ENCODE results near the gene RIPK3.

RIPK3 gene

DNA sequence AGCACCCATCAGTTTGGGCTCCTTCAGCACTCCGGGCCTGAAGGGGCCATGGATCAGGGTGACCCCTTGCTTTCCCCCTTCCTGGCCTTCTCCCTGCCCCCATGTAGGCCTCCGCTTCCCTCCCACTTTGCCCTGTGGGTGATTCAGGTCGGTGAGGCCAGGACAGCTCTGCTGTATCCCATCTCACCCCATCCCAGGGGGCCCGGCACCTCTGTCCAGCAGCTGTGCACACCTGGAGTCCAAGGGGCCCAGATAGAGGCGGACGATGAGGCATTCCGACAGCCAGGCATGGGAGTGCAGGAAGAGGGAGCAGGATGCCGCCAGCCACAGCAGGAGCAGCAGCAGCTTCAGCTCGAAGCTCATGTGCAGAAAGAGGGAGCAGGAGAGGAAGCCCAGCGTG is 17.1 kb downstream of the RIPK3 start:
- TF ChIP-seq, protein P1, sequence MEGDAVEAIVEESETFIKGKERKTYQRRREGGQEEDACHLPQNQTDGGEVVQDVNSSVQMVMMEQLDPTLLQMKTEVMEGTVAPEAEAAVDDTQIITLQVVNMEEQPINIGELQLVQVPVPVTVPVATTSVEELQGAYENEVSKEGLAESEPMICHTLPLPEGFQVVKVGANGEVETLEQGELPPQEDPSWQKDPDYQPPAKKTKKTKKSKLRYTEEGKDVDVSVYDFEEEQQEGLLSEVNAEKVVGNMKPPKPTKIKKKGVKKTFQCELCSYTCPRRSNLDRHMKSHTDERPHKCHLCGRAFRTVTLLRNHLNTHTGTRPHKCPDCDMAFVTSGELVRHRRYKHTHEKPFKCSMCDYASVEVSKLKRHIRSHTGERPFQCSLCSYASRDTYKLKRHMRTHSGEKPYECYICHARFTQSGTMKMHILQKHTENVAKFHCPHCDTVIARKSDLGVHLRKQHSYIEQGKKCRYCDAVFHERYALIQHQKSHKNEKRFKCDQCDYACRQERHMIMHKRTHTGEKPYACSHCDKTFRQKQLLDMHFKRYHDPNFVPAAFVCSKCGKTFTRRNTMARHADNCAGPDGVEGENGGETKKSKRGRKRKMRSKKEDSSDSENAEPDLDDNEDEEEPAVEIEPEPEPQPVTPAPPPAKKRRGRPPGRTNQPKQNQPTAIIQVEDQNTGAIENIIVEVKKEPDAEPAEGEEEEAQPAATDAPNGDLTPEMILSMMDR (conservative IDR thresholded peaks at IDR 0.05; ENCODE audit: low read depth, low read length): no peak
- DNase-seq (ENCODE audit: low read depth): no peak
- no peak overlapping the region for H3K4me3 ChIP-seq (ENCODE audit: low read length)

DNA sequence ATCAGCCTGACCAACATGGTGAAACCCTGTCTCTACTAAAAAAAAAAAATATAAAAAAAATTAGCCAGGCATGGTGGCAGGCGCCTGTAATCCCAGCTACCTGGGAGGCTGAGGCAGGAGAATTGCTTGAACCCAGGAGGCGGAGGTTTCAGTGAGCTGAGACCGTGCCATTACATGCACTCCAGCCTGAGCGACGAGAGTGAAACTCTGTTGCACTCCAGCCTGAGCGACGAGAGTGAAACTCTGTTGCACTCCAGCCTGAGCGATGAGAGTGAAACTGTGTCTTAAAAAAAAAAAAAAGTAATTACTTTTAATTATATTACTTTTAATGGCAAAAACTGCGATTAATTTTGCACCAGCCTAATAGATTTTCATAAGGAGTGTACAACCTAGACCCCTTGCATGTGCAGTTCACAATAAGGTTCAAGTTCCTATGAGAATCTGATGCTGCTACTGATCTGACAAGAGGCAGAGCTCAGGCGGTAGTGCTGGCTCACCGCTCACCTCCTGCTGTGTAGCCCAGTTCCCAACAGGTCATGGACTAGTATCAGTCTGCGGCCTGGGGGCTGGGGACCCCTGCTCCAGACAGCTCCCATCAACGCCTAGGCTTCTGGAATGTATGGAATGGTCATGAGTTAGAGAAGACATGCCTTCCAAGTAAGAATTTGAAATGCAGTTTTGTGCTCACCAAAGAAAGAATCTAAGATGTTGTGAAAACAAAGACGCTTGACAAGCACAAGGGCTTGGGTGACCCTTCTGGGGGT is 18.4 kb downstream of the RIPK3 start:
- DNase-seq (ENCODE audit: low read depth): no peak
- no peak overlapping the region for H3K4me3 ChIP-seq (ENCODE audit: low read length)
- TF ChIP-seq, protein P1 (conservative IDR thresholded peaks at IDR 0.05; ENCODE audit: low read depth, low read length): no peak

DNA sequence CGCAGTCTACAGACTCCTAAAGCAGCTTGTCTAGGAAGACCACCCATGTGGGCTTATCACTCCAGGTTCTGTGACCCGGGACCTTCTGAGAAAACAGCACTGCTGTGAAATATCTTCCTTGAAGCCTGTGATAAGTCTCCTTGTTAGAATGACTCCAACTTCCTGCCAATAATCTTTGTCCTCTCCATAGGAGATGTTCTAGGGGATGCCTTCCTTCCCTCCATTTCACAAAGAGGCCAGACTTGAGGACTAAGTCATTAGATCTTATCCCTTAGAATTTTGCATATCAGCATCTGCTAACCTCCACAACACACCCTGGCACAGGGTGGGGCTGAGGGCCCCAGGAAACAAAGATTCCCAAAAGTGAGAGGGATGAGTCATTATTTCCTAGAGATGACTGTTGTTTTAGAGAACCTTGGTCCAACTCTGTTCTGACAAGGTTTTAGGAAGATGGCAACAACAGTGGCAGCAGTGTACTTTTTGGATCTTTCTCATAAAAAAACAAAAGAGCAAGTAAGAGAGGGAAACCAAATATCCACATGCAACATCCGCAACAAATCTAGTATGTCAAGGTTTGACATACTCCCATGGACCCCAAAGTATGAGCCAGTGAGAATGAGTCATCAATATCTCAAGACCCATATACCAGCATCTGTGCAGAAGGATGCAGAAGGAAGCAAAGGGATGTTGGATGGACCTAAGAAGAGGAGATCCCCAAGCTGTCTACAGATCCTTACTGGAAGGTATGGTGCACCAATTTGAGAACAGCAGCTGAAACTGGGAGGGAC is 22.5 kb downstream of the RIPK3 start:
- TF ChIP-seq, protein P1 (conservative IDR thresholded peaks at IDR 0.05; ENCODE audit: low read depth, low read length): no peak
- DNase-seq (ENCODE audit: low read depth): no peak
- H3K4me3 ChIP-seq (ENCODE audit: low read length): no peak overlapping the region

DNA sequence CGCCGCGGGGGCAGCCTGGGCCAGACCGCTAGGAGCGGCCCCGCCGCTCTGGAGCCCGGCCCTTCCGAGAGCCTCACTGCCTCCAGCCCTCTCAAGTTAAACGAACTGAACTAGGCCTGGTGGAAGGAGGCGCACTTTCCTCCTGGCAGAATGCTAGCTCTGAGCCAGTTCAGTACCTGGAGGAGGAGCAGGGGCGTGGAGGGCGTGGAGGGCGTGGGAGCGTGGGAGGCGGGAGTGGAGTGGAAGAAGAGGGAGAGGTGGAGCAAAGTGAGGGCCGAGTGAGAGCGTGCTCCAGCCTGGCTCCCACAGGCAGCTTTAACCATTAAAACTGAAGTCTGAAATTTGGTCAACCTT is 23.2 kb downstream of the RIPK3 start:
- TF ChIP-seq, protein P1 (conservative IDR thresholded peaks at IDR 0.05; ENCODE audit: low read depth, low read length): no peak
- no peak for DNase-seq (ENCODE audit: low read depth)
- no peak overlapping the region for H3K4me3 ChIP-seq (ENCODE audit: low read length)

DNA sequence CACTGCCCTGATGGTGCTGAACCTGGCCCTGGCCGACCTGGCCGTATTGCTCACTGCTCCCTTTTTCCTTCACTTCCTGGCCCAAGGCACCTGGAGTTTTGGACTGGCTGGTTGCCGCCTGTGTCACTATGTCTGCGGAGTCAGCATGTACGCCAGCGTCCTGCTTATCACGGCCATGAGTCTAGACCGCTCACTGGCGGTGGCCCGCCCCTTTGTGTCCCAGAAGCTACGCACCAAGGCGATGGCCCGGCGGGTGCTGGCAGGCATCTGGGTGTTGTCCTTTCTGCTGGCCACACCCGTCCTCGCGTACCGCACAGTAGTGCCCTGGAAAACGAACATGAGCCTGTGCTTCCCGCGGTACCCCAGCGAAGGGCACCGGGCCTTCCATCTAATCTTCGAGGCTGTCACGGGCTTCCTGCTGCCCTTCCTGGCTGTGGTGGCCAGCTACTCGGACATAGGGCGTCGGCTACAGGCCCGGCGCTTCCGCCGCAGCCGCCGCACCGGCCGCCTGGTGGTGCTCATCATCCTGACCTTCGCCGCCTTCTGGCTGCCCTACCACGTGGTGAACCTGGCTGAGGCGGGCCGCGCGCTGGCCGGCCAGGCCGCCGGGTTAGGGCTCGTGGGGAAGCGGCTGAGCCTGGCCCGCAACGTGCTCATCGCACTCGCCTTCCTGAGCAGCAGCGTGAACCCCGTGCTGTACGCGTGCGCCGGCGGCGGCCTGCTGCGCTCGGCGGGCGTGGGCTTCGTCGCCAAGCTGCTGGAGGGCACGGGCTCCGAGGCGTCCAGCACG is 23.8 kb downstream of the RIPK3 start:
- no peak for DNase-seq (ENCODE audit: low read depth)
- TF ChIP-seq, protein P1 (conservative IDR thresholded peaks at IDR 0.05; ENCODE audit: low read depth, low read length): peak; percentile 8
- H3K4me3 ChIP-seq (ENCODE audit: low read length): no peak overlapping the region

DNA sequence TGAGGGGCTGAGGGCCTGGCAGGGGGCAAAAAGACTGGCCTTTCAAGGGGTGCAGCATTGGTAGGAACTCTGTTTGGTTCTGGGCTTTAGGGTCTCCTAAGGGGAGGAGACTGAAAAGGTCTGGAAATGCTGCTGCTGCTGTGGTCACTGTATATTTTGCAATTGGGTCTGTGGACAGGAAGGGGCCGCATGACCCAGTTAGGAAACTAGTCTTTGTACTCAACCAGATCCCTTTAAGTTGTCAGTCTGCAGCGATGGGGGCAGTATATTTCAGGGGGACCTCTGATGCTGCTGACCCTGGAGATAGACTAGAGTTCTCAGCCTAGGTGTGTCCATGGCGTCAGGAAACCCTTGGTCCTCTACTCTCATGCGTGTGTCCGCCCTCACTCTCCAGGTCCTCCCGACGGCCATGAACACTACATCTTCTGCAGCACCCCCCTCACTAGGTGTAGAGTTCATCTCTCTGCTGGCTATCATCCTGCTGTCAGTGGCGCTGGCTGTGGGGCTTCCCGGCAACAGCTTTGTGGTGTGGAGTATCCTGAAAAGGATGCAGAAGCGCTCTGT is 24.5 kb downstream of the RIPK3 start:
- TF ChIP-seq, protein P1 (conservative IDR thresholded peaks at IDR 0.05; ENCODE audit: low read depth, low read length): no peak
- H3K4me3 ChIP-seq (ENCODE audit: low read length): no peak overlapping the region

More for the DNA sequence above, 24.5 kb downstream of the RIPK3 start:
- DNase-seq (ENCODE audit: low read depth): no peak
